ENCODE results near the gene ARSG. TPM values are rescaled to one million over a fixed set of nuclear protein-coding genes. Genes with fewer than 3 reads are reported as not detected.

ARSG gene
- total and polyA plus RNA-seq, 10 of the 15 experiments (the other 5 are each of a cell fraction or from before 2014, with no cell fraction given), result 2.9 to 13.5 (median 7.6) TPM

DNA sequence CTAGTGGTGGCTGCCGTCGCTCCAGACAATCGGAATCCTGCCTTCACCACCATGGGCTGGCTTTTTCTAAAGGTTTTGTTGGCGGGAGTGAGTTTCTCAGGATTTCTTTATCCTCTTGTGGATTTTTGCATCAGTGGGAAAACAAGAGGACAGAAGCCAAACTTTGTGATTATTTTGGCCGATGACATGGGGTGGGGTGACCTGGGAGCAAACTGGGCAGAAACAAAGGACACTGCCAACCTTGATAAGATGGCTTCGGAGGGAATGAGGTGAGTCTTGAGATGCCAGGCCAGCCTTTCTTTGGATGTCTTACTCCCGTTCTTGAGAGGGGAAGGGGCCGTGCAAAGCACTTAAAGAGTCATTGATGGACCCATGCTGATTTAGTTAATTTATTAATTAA, 16.1 kb downstream of the ARSG start:
- RAD21 ChIA-PET (ENCODE audit: unreplicated experiment), result no interaction called here
- in situ Hi-C loops (cut with MboI), result no loop called here
- Histone ChIP-seq H3K27me3 (replicated peaks in 1 of 2; ENCODE audit: control insufficient read depth in 2 of 2, insufficient read depth in 2 of 2, low read length in 1 of 2) (no peaks in the 10 kb centered on the region), H3K79me2 (ENCODE audit: control insufficient read depth, insufficient read depth, low read length) (no peaks in the 10 kb centered on the region), H3K4me1 (ENCODE audit: control insufficient read depth, insufficient read depth, low read length) (no peaks in the 10 kb centered on the region), H3K36me3 (ENCODE audit: control insufficient read depth in 2 of 2, insufficient read depth in 2 of 2, low read length in 1 of 2) (no peaks in the 10 kb centered on the region), H3K27ac (ENCODE audit: control insufficient read depth, insufficient read depth) (no peak overlapping the region), H3K9ac (ENCODE audit: control insufficient read depth, insufficient read depth, low read length) (no peak overlapping the region), H3K9me3 (replicated peaks; ENCODE audit: control insufficient read depth, insufficient read depth, low read length) (no peaks in the 10 kb centered on the region), H4K20me1 (ENCODE audit: control insufficient read depth, insufficient read depth) (no peaks in the 10 kb centered on the region), H3K4me2 (ENCODE audit: control insufficient read depth, insufficient read depth) (no peak overlapping the region), H2AFZ (ENCODE audit: control insufficient read depth, low read depth, low read length) (no peak overlapping the region), H3K4me3 (no peak overlapping the region)
- TF ChIP-seq ZSCAN29 (IDR thresholded peaks at IDR 0.05) (no peak), EGR1 (IDR thresholded peaks at IDR 0.05; ENCODE audit: borderline replicate concordance in 1 of 2, low read depth in 2 of 2, low read length in 2 of 2) (no peak), CHD4 (IDR thresholded peaks at IDR 0.05) (no peak), FOXK2 (IDR thresholded peaks at IDR 0.05) (no peak), NFXL1 (IDR thresholded peaks at IDR 0.05; ENCODE audit: borderline replicate concordance) (no peak), TCF7 (IDR thresholded peaks at IDR 0.05; ENCODE audit: borderline replicate concordance) (no peak), FOXM1 (IDR thresholded peaks at IDR 0.05; ENCODE audit: low read depth, low read length) (no peak), SUZ12 (IDR thresholded peaks at IDR 0.05; ENCODE audit: unreplicated experiment) (no peak), BMI1 (IDR thresholded peaks at IDR 0.05; ENCODE audit: borderline replicate concordance) (no peak), CBFB (IDR thresholded peaks at IDR 0.05; ENCODE audit: low read depth) (no peak), MTA2 (IDR thresholded peaks at IDR 0.05; ENCODE audit: low read depth) (no peak), MEF2A (IDR thresholded peaks at IDR 0.05; ENCODE audit: insufficient read depth, low read depth, low read length) (no peak), PAX5 (IDR thresholded peaks at IDR 0.05; ENCODE audit: borderline replicate concordance, low read depth, low read length) (no peak)
- TF ChIP-seq, protein P1, sequence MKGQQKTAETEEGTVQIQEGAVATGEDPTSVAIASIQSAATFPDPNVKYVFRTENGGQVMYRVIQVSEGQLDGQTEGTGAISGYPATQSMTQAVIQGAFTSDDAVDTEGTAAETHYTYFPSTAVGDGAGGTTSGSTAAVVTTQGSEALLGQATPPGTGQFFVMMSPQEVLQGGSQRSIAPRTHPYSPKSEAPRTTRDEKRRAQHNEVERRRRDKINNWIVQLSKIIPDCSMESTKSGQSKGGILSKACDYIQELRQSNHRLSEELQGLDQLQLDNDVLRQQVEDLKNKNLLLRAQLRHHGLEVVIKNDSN (IDR thresholded peaks at IDR 0.05; ENCODE audit: borderline replicate concordance, extremely low read length, insufficient read depth, low read depth, low read length), result no peak
- TF ChIP-seq, protein P2, sequence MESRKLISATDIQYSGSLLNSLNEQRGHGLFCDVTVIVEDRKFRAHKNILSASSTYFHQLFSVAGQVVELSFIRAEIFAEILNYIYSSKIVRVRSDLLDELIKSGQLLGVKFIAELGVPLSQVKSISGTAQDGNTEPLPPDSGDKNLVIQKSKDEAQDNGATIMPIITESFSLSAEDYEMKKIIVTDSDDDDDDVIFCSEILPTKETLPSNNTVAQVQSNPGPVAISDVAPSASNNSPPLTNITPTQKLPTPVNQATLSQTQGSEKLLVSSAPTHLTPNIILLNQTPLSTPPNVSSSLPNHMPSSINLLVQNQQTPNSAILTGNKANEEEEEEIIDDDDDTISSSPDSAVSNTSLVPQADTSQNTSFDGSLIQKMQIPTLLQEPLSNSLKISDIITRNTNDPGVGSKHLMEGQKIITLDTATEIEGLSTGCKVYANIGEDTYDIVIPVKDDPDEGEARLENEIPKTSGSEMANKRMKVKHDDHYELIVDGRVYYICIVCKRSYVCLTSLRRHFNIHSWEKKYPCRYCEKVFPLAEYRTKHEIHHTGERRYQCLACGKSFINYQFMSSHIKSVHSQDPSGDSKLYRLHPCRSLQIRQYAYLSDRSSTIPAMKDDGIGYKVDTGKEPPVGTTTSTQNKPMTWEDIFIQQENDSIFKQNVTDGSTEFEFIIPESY (IDR thresholded peaks at IDR 0.05), result no peak
- TF ChIP-seq, protein P3, sequence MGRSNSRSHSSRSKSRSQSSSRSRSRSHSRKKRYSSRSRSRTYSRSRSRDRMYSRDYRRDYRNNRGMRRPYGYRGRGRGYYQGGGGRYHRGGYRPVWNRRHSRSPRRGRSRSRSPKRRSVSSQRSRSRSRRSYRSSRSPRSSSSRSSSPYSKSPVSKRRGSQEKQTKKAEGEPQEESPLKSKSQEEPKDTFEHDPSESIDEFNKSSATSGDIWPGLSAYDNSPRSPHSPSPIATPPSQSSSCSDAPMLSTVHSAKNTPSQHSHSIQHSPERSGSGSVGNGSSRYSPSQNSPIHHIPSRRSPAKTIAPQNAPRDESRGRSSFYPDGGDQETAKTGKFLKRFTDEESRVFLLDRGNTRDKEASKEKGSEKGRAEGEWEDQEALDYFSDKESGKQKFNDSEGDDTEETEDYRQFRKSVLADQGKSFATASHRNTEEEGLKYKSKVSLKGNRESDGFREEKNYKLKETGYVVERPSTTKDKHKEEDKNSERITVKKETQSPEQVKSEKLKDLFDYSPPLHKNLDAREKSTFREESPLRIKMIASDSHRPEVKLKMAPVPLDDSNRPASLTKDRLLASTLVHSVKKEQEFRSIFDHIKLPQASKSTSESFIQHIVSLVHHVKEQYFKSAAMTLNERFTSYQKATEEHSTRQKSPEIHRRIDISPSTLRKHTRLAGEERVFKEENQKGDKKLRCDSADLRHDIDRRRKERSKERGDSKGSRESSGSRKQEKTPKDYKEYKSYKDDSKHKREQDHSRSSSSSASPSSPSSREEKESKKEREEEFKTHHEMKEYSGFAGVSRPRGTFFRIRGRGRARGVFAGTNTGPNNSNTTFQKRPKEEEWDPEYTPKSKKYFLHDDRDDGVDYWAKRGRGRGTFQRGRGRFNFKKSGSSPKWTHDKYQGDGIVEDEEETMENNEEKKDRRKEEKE (IDR thresholded peaks at IDR 0.05), result no peak
- intact Hi-C loops (cut with micrococcal nuclease; ENCODE audit: unreplicated experiment), result no loop called here
- no peak for ATAC-seq
- no peak for DNase-seq (ENCODE audit: low read depth, low spot score)
- SMC1A ChIA-PET (ENCODE audit: uncharacterized antibody, unreplicated experiment), result no interaction called here
- no TSS peak for BruUV-seq (replicated peaks)
- CTCF ChIA-PET, result interaction anchor here (0.9 kb wide), 1 partner anchor 130 kb away, joined by 3 read pairs; no protein-coding TSS in a partner anchor
- no peak for FAIRE-seq
- POLR2A ChIA-PET, result no interaction called here
- WGBS (ENCODE audit: insufficient coverage, insufficient replicate concordance, low lambda C conversion rate, missing lambda C conversion rate), result 90% methylated on average over 8 of the region's 8 CpGs
